Stimulated activated CD8-positive, alpha-beta memory T cell treated with anti-CD3 and anti-CD28 coated beads, Interleukin-4, amount 100 ng/mL, for 4 hours (primary cell): ENCODE measurements around the gene SLC29A3.
"Not testable (repeated sequence)": the region's sequence is repeated elsewhere in the genome, so short reads cannot be mapped to it uniquely, and the experiment has no call there.

ENCODE experiments used
- DNase-seq, 2 donors: peaks; one replicate each; pipeline ENCODE4 v3.0.0-alpha.2; 2020; ENCODE audit warnings: low read depth in 2 of 2, low spot score in 1 of 2

Gene SLC29A3

GRCh38 chr10:71344993-71345480 is 26.0 kb downstream of the SLC29A3 start:
- no peak for DNase-seq

- no peak for DNase-seq
These were observed 26.6 kb downstream of the SLC29A3 start for GRCh38 chr10:71345694-71346093.

GRCh38 chr10:71346731-71347130 is 27.7 kb downstream of the SLC29A3 start:
- DNase-seq = no peak

GRCh38 chr10:71347587-71348395 is 28.7 kb downstream of the SLC29A3 start:
- no peak for DNase-seq

- no peak for DNase-seq
These were observed 29.8 kb downstream of the SLC29A3 start for GRCh38 chr10:71348850-71349249.

- DNase-seq = no peak
These were observed 30.3 kb downstream of the SLC29A3 start for GRCh38 chr10:71349406-71349805.

- DNase-seq = no peak
These were observed 32.0 kb downstream of the SLC29A3 start for GRCh38 chr10:71351087-71351486.

- DNase-seq = no peak
These were observed 32.7 kb downstream of the SLC29A3 start for GRCh38 chr10:71351628-71352319.

GRCh38 chr10:71353639-71354038 is 34.6 kb downstream of the SLC29A3 start:
- no peak for DNase-seq

GRCh38 chr10:71354776-71355175 is 35.7 kb downstream of the SLC29A3 start:
- DNase-seq = no peak

- no peak for DNase-seq
These were observed 36.8 kb downstream of the SLC29A3 start for GRCh38 chr10:71355886-71356285.

GRCh38 chr10:71357792-71358265 is 38.8 kb downstream of the SLC29A3 start:
- DNase-seq = no peak

- no peak for DNase-seq
These were observed 39.2 kb downstream of the SLC29A3 start for GRCh38 chr10:71358277-71358676.

GRCh38 chr10:71358906-71359305 is 39.8 kb downstream of the SLC29A3 start:
- DNase-seq = not testable (repeated sequence)

- no peak for DNase-seq
These were observed 40.4 kb downstream of the SLC29A3 start for GRCh38 chr10:71359364-71360046.

- DNase-seq = no peak
These were observed 41.7 kb downstream of the SLC29A3 start for GRCh38 chr10:71360735-71361134.

- DNase-seq = no peak
These were observed 42.5 kb downstream of the SLC29A3 start for GRCh38 chr10:71361581-71361980.

- DNase-seq = no peak
These were observed 43.1 kb downstream of the SLC29A3 start for GRCh38 chr10:71362141-71362540.

- no peak for DNase-seq
These were observed 44.9 kb downstream of the SLC29A3 start for GRCh38 chr10:71363936-71364335.

GRCh38 chr10:71365366-71365765 is 46.3 kb downstream of the SLC29A3 start:
- no peak for DNase-seq

GRCh38 chr10:71366690-71367089 is 47.6 kb downstream of the SLC29A3 start:
- no peak for DNase-seq

- DNase-seq = no peak
These were observed 48.2 kb downstream of the SLC29A3 start for GRCh38 chr10:71367271-71367670.
